Measurements from ENCODE around the gene UBXN10. TPM values are rescaled to one million over a fixed set of nuclear protein-coding genes. Genes with fewer than 3 reads are reported as not detected.

Gene UBXN10
- total and polyA plus RNA-seq, 2 donors (not counting 3 experiments of a cell fraction or from before 2014, with no cell fraction given) = not detected

GRCh38 chr1:20143318-20143717, 42.6 kb upstream of the UBXN10 start:
- ChIA-PET POLR2A (no interaction called here), CTCF (interaction anchor here (1.0 to 1.9 kb wide), 2 partner anchors 9 to 44 kb away, joined by 3 to 13 read pairs; no protein-coding TSS in a partner anchor)
- TF ChIP-seq FOS (IDR thresholded peaks at IDR 0.05; ENCODE audit: borderline replicate concordance, insufficient read depth, low read length) (no peak), JUN (IDR thresholded peaks at IDR 0.05; ENCODE audit: borderline replicate concordance, insufficient read depth, insufficient read length, low read depth) (no peak), MYC (IDR thresholded peaks at IDR 0.05; ENCODE audit: low read depth, low read length) (no peak), GATA2 (IDR thresholded peaks at IDR 0.05; ENCODE audit: insufficient read depth, insufficient read length, low read depth, low read length) (no peak), MAX (IDR thresholded peaks at IDR 0.05; ENCODE audit: insufficient read depth, insufficient read length) (no peak), EZH2 (IDR thresholded peaks at IDR 0.05; ENCODE audit: borderline replicate concordance, low read depth, low read length, severe bottlenecking) (no peak), POLR2AphosphoS5 (IDR thresholded peaks at IDR 0.05; ENCODE audit: insufficient read depth, low read depth, low read length) (no peak), POLR2A (IDR thresholded peaks at IDR 0.05; ENCODE audit: low read depth, low read length) (no peak), CTCF (IDR thresholded peaks at IDR 0.05; ENCODE audit: extremely low read depth in 1 of 2, insufficient read depth in 1 of 2, low read depth in 1 of 2, low read length in 2 of 2) (no peak)
- no peaks in the 10 kb centered on the region for H3K4me1 ChIP-seq (ENCODE audit: control insufficient read depth, extremely low read depth, insufficient read depth, low read length)
- H3K9ac ChIP-seq (replicated peaks; ENCODE audit: extremely low read depth, insufficient read depth, low read length) = no peak overlapping the region
- no peak for DNase-seq (ENCODE audit: low read depth, low spot score)
- no peaks in the 10 kb centered on the region for H3K79me2 ChIP-seq (ENCODE audit: control insufficient read depth, insufficient read depth, low read length)
- H3K27ac ChIP-seq (ENCODE audit: insufficient read depth, low read depth, low read length) = no peak overlapping the region
- H3K4me2 ChIP-seq (ENCODE audit: insufficient read depth, low read length) = no peak overlapping the region
- dilution Hi-C loops (cut with MboI; ENCODE audit: extremely low pct_ligation_motif_present, low sequenced_read_pairs) = no loop called here
- H3K4me3 ChIP-seq (replicated peaks in 1 of 3; ENCODE audit: insufficient read depth in 1 of 3, low read depth in 1 of 3, low read length in 3 of 3) = no peak overlapping the region
- no peaks in the 10 kb centered on the region for H3K27me3 ChIP-seq (ENCODE audit: control insufficient read depth in 2 of 2, insufficient read depth in 2 of 2, low read length in 2 of 2)
- intact Hi-C loops (cut with micrococcal nuclease) = no loop called here
- no peaks in the 10 kb centered on the region for H3K36me3 ChIP-seq (ENCODE audit: control insufficient read depth in 2 of 2, extremely low read depth in 1 of 2, insufficient read depth in 2 of 2, low read length in 2 of 2)
- no peaks in the 10 kb centered on the region for H3K9me3 ChIP-seq (replicated peaks; ENCODE audit: control insufficient read depth, insufficient read depth, low read length)
- H2AFZ ChIP-seq (ENCODE audit: low read depth, low read length) = no peak overlapping the region
- BruUV-seq (replicated peaks) = no TSS peak
- no peak for FAIRE-seq
- H3K9me1 ChIP-seq (replicated peaks; ENCODE audit: control insufficient read depth, extremely low read depth, insufficient read depth, low read length) = no peaks in the 10 kb centered on the region
- H4K20me1 ChIP-seq (replicated peaks; ENCODE audit: control insufficient read depth, extremely low read depth, insufficient read depth, low read length) = no peaks in the 10 kb centered on the region

Measured in endothelial cell of umbilical vein (primary cell).